ENCODE data around the gene PROK2. TPM values are rescaled to one million over a fixed set of nuclear protein-coding genes. Genes with fewer than 3 reads are reported as not detected.

The PROK2 gene
- total RNA-seq, 1 donor from 2014 or later = not detected

- no peaks in the 10 kb centered on the region for H3K4me1 Mint-ChIP-seq (ENCODE audit: unreplicated experiment)
- no peak overlapping the region for H3K4me3 Mint-ChIP-seq (ENCODE audit: unreplicated experiment)
- no peaks in the 10 kb centered on the region for H3K9me3 Mint-ChIP-seq (ENCODE audit: unreplicated experiment)
- DNase-seq (ENCODE audit: extremely low spot score, unreplicated experiment) = no peak
- TF ChIP-seq CTCF (IDR thresholded peaks at IDR 0.05) = no peak
- no peaks in the 10 kb centered on the region for H3K36me3 Mint-ChIP-seq (ENCODE audit: unreplicated experiment)
- H3K27ac Mint-ChIP-seq (ENCODE audit: unreplicated experiment) = no peak overlapping the region
- H3K27me3 Mint-ChIP-seq (ENCODE audit: unreplicated experiment) = peaks cover 70% of the 10 kb centered on the region
Measured at GRCh38 chr3:71791634-71792033, 6.7 kb upstream of the PROK2 start.

GRCh38 chr3:71789922-71790321 lies 5.0 kb upstream of the PROK2 start:
- H3K4me1 Mint-ChIP-seq (ENCODE audit: unreplicated experiment) = peaks cover 7% of the 10 kb centered on the region
- no peak overlapping the region for H3K4me3 Mint-ChIP-seq (ENCODE audit: unreplicated experiment)
- TF ChIP-seq CTCF (IDR thresholded peaks at IDR 0.05) = no peak
- H3K9me3 Mint-ChIP-seq (ENCODE audit: unreplicated experiment) = no peaks in the 10 kb centered on the region
- peaks cover 67% of the 10 kb centered on the region for H3K27me3 Mint-ChIP-seq (ENCODE audit: unreplicated experiment)
- no peaks in the 10 kb centered on the region for H3K36me3 Mint-ChIP-seq (ENCODE audit: unreplicated experiment)
- DNase-seq (ENCODE audit: extremely low spot score, unreplicated experiment) = no peak
- H3K27ac Mint-ChIP-seq (ENCODE audit: unreplicated experiment) = no peak overlapping the region

- Mint-ChIP-seq H3K4me1 (ENCODE audit: unreplicated experiment) (peaks cover 11% of the 10 kb centered on the region), H3K9me3 (ENCODE audit: unreplicated experiment) (no peaks in the 10 kb centered on the region), H3K36me3 (ENCODE audit: unreplicated experiment) (peaks cover 2% of the 10 kb centered on the region)
Measured at GRCh38 chr3:71787851-71788405, 3.0 kb upstream of the PROK2 start.

GRCh38 chr3:71786551-71786950 lies 1.6 kb upstream of the PROK2 start:
- H3K27me3 Mint-ChIP-seq (ENCODE audit: unreplicated experiment) = peaks cover 75% of the 10 kb centered on the region
- no peaks in the 10 kb centered on the region for H3K9me3 Mint-ChIP-seq (ENCODE audit: unreplicated experiment)
- DNase-seq (ENCODE audit: extremely low spot score, unreplicated experiment) = no peak
- no peak for TF ChIP-seq CTCF (IDR thresholded peaks at IDR 0.05)
- H3K27ac Mint-ChIP-seq (ENCODE audit: unreplicated experiment) = no peak overlapping the region
- H3K36me3 Mint-ChIP-seq (ENCODE audit: unreplicated experiment) = peaks cover 2% of the 10 kb centered on the region
- H3K4me3 Mint-ChIP-seq (ENCODE audit: unreplicated experiment) = no peak overlapping the region
- H3K4me1 Mint-ChIP-seq (ENCODE audit: unreplicated experiment) = peaks cover 11% of the 10 kb centered on the region

More at GRCh38 chr3:71787851-71788405, 3.0 kb upstream of the PROK2 start:
- Mint-ChIP-seq H3K27me3 (ENCODE audit: unreplicated experiment) (peaks cover 69% of the 10 kb centered on the region), H3K4me3 (ENCODE audit: unreplicated experiment) (no peak overlapping the region), H3K27ac (ENCODE audit: unreplicated experiment) (no peak overlapping the region)
- TF ChIP-seq CTCF (IDR thresholded peaks at IDR 0.05) = no peak
- no peak for DNase-seq (ENCODE audit: extremely low spot score, unreplicated experiment)

- Mint-ChIP-seq H3K36me3 (ENCODE audit: unreplicated experiment) (peaks cover 2% of the 10 kb centered on the region), H3K9me3 (ENCODE audit: unreplicated experiment) (no peaks in the 10 kb centered on the region), H3K4me3 (ENCODE audit: unreplicated experiment) (peak overlapping the region; percentile 66), H3K27ac (ENCODE audit: unreplicated experiment) (no peak overlapping the region), H3K27me3 (ENCODE audit: unreplicated experiment) (peaks cover 75% of the 10 kb centered on the region), H3K4me1 (ENCODE audit: unreplicated experiment) (peaks cover 11% of the 10 kb centered on the region)
- DNase-seq (ENCODE audit: extremely low spot score, unreplicated experiment) = no peak
- TF ChIP-seq CTCF (IDR thresholded peaks at IDR 0.05) = no peak
Measured at GRCh38 chr3:71786217-71786549, 1.2 kb upstream of the PROK2 start.

All from osteocyte (in vitro differentiated cells).